HCT116 (cell line): ENCODE measurements around the gene METTL21C. TPM values are rescaled to one million over a fixed set of nuclear protein-coding genes. Genes with fewer than 3 reads are reported as not detected.

Experiments used
- ATAC-seq: fragments of 200-7000 bp; cut with Tn5 transposase; 2 replicates; pipeline ENCODE4 v1.9.1; 2020; ENCODE audit warnings: mild to moderate bottlenecking, moderate library complexity
- BruUV-seq: library from RNA; stranded (reverse); fragments of 400-500 nt; replicated peaks from 2 replicates; lab custom pipeline; 2021; lab: Mats Ljungman, UMichigan
- CTCF ChIA-PET: fragments of 300-600 bp; sonication (Branson Sonifier 250); formaldehyde crosslinking; loops from one replicate; lab custom pipeline; 2021; ENCODE audit warnings: antibody characterized with exemption; lab: Charles Lee
- POLR2A ChIA-PET: fragments of 300-600, 350-600 bp; sonication (Branson Sonifier 250); formaldehyde crosslinking; loops from one replicate; lab custom pipeline; 2021; ENCODE audit warnings: antibody characterized with exemption; lab: Charles Lee
- RAD21 ChIA-PET, 2 experiments: fragments of 300-600 bp; sonication (Branson Sonifier 250); formaldehyde crosslinking; loops; one replicate each; lab custom pipeline; 2023; ENCODE audit warnings: low total read pairs in 2 of 2; ENCODE audit not compliant: uncharacterized antibody in 2 of 2, unreplicated experiment in 2 of 2, low non-redundant PET in 1 of 2; lab: Charles Lee
- DNase-seq: peaks from one replicate; pipeline ENCODE4 v3.0.0-alpha.2; 2010; ENCODE audit warnings: low read depth, low spot score
- H2AFZ ChIP-seq: fragments of 200-600 bp; shearing (Covaris generic), sonication (generic); 2 replicates; pipeline ENCODE4 v1.6.1; 2017; ENCODE audit warnings: low read depth, mixed run types, mixed read lengths, antibody characterized with exemption, low read length; ENCODE audit not compliant: poor library complexity, severe bottlenecking
- H3K27ac ChIP-seq: 2 replicates; pipeline ENCODE4 v1.5.1; 2012; ENCODE audit warnings: low read depth, low read length
- H3K27me3 ChIP-seq: fragments of 200-600 bp; sonication (generic); 2 replicates; pipeline ENCODE4 v1.6.1; 2016; ENCODE audit warnings: mixed run types, low read length, mixed read lengths; ENCODE audit not compliant: insufficient read depth
- H3K36me3 ChIP-seq, 2 experiments: fragments of 200-500 bp in 1 of 2; fragments of 200-600 bp in 1 of 2; sonication (Bioruptor generic) in 1 of 2; sonication (generic) in 1 of 2; 2 replicates each; pipeline versions ENCODE4 v1.5.1 to v1.6.1; 2014 to 2016; ENCODE audit warnings: low read length in 2 of 2, inconsistent platforms in 1 of 2, mixed read lengths in 1 of 2, mixed run types in 1 of 2; ENCODE audit not compliant: insufficient read depth in 2 of 2, control insufficient read depth in 1 of 2
- H3K4me1 ChIP-seq, 2 experiments: fragments of 200-600 bp in 1 of 2; sonication (generic) in 1 of 2; 2 replicates each; pipeline versions ENCODE4 v1.5.1 to v1.6.1; 2012 to 2017; ENCODE audit warnings: low read length in 2 of 2, inconsistent platforms in 1 of 2, mild to moderate bottlenecking in 1 of 2, mixed read lengths in 1 of 2, mixed run types in 1 of 2, moderate library complexity in 1 of 2; ENCODE audit not compliant: insufficient read depth in 2 of 2, control insufficient read depth in 1 of 2
- H3K4me2 ChIP-seq: fragments of 200-600 bp; sonication (generic); 2 replicates; pipeline ENCODE4 v1.6.1; 2017; ENCODE audit warnings: mixed run types, low read length, mixed read lengths
- H3K4me3 ChIP-seq, 2 experiments: fragments of 200-600 bp in 1 of 2; sonication (generic) in 1 of 2; replicated peaks in 1 of 2; 2 replicates each; pipeline ENCODE4 v1.5.1; 2011 to 2016; ENCODE audit warnings: low read length in 2 of 2, control low read depth in 1 of 2, low read depth in 1 of 2, mild to moderate bottlenecking in 1 of 2, mixed read lengths in 1 of 2, mixed run types in 1 of 2
- H3K79me2 ChIP-seq: fragments of 200-600 bp; sonication (generic); 2 replicates; pipeline ENCODE4 v1.6.1; 2017; ENCODE audit warnings: mild to moderate bottlenecking, mixed run types, low read length, moderate library complexity, mixed read lengths; ENCODE audit not compliant: insufficient read depth
- H3K9ac ChIP-seq: fragments of 200-600 bp; sonication (generic); 2 replicates; pipeline ENCODE4 v1.6.1; 2016; ENCODE audit warnings: low read length, mixed read lengths
- H3K9me2 ChIP-seq: fragments of 200-600 bp; sonication (generic), shearing (Covaris generic); 2 replicates; pipeline ENCODE4 v1.6.1; 2017; ENCODE audit warnings: mixed run types, mild to moderate bottlenecking, moderate library complexity; ENCODE audit not compliant: insufficient read depth
- H3K9me3 ChIP-seq, 2 experiments: fragments of 200-500 bp in 1 of 2; fragments of 200-600 bp in 1 of 2; sonication (Bioruptor generic) in 1 of 2; sonication (generic) in 1 of 2; 2 replicates each; pipeline ENCODE4 v1.6.1; 2014 to 2017; ENCODE audit warnings: low read length in 2 of 2, mixed read lengths in 2 of 2, inconsistent platforms in 1 of 2, low read depth in 1 of 2, mild to moderate bottlenecking in 1 of 2, mixed run types in 1 of 2, moderate library complexity in 1 of 2; ENCODE audit not compliant: control insufficient read depth in 1 of 2, insufficient read depth in 1 of 2
- H4K20me1 ChIP-seq: fragments of 200-600 bp; sonication (generic), shearing (Covaris generic); 2 replicates; pipeline ENCODE4 v1.6.1; 2017; ENCODE audit warnings: mixed run types, mild to moderate bottlenecking, moderate library complexity; ENCODE audit not compliant: insufficient read depth
- EGR1 ChIP-seq: IDR thresholded peaks from 2 replicates; pipeline ENCODE4 v1.6.1; 2012; ENCODE audit warnings: low read depth
- ELF1 ChIP-seq: IDR thresholded peaks from 2 replicates; pipeline ENCODE4 v1.6.1; 2012; ENCODE audit warnings: low read depth, borderline replicate concordance
- EZH2 ChIP-seq: fragments of 200-600 bp; sonication (generic); IDR thresholded peaks from 2 replicates; pipeline ENCODE4 v1.6.1; 2017; ENCODE audit warnings: antibody characterized with exemption, mixed run types
- EZH2phosphoT487 ChIP-seq: fragments of 200-600 bp; IDR thresholded peaks from 2 replicates; pipeline ENCODE4 v1.6.1; 2018; ENCODE audit warnings: antibody characterized with exemption, borderline replicate concordance
- FOSL1 ChIP-seq: IDR thresholded peaks from 2 replicates; pipeline ENCODE4 v1.6.1; 2012; ENCODE audit warnings: low read depth
- POLR2AphosphoS5 ChIP-seq: IDR thresholded peaks from 2 replicates; pipeline ENCODE4 v1.6.1; 2011; ENCODE audit warnings: mild to moderate bottlenecking, low read depth, low read length, moderate library complexity
- SP1 ChIP-seq: IDR thresholded peaks from 2 replicates; pipeline ENCODE4 v1.6.1; 2012; ENCODE audit warnings: low read depth
- SRF ChIP-seq: IDR thresholded peaks from 2 replicates; pipeline ENCODE4 v1.6.1; 2012; ENCODE audit warnings: low read depth
- TCF7L2 ChIP-seq: IDR thresholded peaks from 2 replicates; pipeline ENCODE4 v1.7.0; 2011; ENCODE audit warnings: borderline replicate concordance, inconsistent platforms; ENCODE audit not compliant: insufficient read depth, insufficient read length; ENCODE audit errors: extremely low read depth
- ZFX ChIP-seq: fragments of 450-650 bp; IDR thresholded peaks from 2 replicates; pipeline ENCODE4 v1.6.1; 2017
- intact Hi-C: fragments of 100-400 bp; cut with micrococcal nuclease; formaldehyde crosslinking; loops from 2 replicates; pipeline ENCODE4 v1.10.0; 2022
- total RNA-seq: library from RNA; stranded (reverse); gene quantifications from one replicate; pipeline ENCODE4 v1.2.1, GENCODE V29; 2021; ENCODE audit not compliant: unreplicated experiment
- TF ChIP-seq, protein P1 (sequence below): IDR thresholded peaks from 2 replicates; pipeline ENCODE4 v1.6.1; 2012
- TF ChIP-seq, protein P2 (sequence below): IDR thresholded peaks from 2 replicates; pipeline ENCODE4 v1.6.1; 2011; ENCODE audit warnings: mild to moderate bottlenecking, low read length, moderate library complexity; ENCODE audit not compliant: insufficient replicate concordance; ENCODE audit errors: extremely low read depth
- TF ChIP-seq, protein P3 (sequence below): IDR thresholded peaks from 2 replicates; pipeline ENCODE4 v1.6.1; 2012

METTL21C gene
- total RNA-seq, 1 experiment from 2014 or later: not detected

DNA sequence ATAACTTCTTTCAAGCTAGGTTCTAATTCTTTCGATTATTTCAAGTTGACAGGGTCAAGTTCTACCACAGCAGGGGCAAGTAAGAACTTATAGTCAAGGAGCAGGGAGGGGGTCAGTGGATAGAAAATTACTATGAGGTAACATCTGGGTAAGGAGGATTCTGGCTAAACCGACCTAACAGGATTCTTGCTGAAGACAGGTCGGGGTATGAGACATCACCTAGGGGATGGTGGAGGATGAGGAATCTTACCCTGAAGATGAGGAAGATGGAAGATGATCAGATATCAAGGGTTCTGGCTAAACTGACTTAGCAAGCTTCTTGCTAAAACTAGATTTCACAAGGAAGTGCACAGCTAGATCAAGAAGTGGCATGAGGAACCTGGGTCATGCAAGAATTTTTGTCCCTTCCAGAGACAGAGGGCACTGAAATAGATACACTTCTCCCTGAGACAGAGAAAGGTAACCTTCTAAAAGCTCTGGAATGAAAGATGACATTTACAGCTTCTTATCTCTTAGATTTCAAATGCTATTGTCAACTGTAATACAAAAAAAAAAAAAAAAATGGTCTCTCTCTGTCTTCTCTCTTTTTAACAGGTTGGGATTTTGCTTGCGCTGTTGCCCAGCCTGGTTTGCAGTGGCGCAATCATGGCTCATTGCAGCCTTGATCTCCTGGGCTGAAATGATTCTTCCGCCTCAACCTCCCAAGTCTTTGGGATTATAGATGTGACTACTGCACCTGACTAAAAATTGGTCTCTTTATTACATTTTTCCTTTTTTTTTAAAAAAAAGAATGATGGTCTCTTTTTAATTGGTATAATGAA lies 9.6 kb upstream of the METTL21C start:
- POLR2A ChIA-PET: no interaction called here
- Histone ChIP-seq H3K4me1 (peaks cover 18 to 19% of the 10 kb centered on the region in 2 experiments), H3K9ac (no peak overlapping the region), H3K9me3 (no peaks in the 10 kb centered on the region), H3K4me3 (no peak overlapping the region), H3K9me2 (no peaks in the 10 kb centered on the region), H3K27me3 (no peaks in the 10 kb centered on the region), H3K4me2 (no peak overlapping the region), H3K36me3 (no peaks in the 10 kb centered on the region), H3K27ac (no peak overlapping the region), H4K20me1 (no peaks in the 10 kb centered on the region), H3K79me2 (no peaks in the 10 kb centered on the region), H2AFZ (no peak overlapping the region)
- ATAC-seq (no peak), DNase-seq (no peak)
- TF ChIP-seq SP1 (no peak), EZH2 (no peak), ELF1 (no peak), EZH2phosphoT487 (no peak), POLR2AphosphoS5 (no peak), EGR1 (no peak)
- TF ChIP-seq, protein P1, sequence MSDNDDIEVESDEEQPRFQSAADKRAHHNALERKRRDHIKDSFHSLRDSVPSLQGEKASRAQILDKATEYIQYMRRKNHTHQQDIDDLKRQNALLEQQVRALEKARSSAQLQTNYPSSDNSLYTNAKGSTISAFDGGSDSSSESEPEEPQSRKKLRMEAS: no peak
- CTCF ChIA-PET: no interaction called here
- intact Hi-C loops: no loop called here
- RAD21 ChIA-PET: interaction anchor here in 1 of 2 experiments (1.0 kb wide), 1 partner anchor 21 kb away, joined by 3 read pairs; no protein-coding TSS in a partner anchor
- BruUV-seq: no TSS peak

DNA sequence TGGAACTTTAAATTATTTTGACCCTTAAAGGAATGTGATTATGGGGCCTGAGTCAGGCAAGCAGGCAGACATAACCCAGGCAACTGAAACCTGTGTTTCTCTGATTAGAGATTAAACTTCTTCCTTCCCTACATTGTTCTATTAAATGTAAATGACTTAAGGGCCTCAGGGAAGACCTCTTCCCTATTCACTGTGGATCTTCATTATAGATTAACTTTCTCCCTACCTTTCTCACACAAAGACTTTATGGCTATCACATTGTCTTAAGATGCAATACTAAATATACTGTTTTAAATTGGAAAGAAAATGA lies 8.8 kb upstream of the METTL21C start:
- Histone ChIP-seq H3K9me3 (no peaks in the 10 kb centered on the region; a peak in 2 of 4 replicates), H3K36me3 (no peaks in the 10 kb centered on the region), H3K27me3 (no peaks in the 10 kb centered on the region), H3K4me1 (peaks cover 18 to 19% of the 10 kb centered on the region in 2 experiments), H4K20me1 (no peaks in the 10 kb centered on the region), H3K79me2 (no peaks in the 10 kb centered on the region), H3K9me2 (no peaks in the 10 kb centered on the region), H3K4me3 (no peak overlapping the region), H3K27ac (no peak overlapping the region), H3K4me2 (no peak overlapping the region), H3K9ac (no peak overlapping the region), H2AFZ (no peak overlapping the region)
- ChIA-PET CTCF (no interaction called here), POLR2A (no interaction called here), RAD21 (no interaction called here)
- DNase-seq: no peak
- no TSS peak for BruUV-seq
- ATAC-seq: no peak
- intact Hi-C loops: no loop called here
- TF ChIP-seq ZFX (no peak), SP1 (no peak), FOSL1 (no peak), ELF1 (no peak), TCF7L2 (no peak), EZH2phosphoT487 (no peak), SRF (no peak), EZH2 (no peak)
- TF ChIP-seq, protein P2, sequence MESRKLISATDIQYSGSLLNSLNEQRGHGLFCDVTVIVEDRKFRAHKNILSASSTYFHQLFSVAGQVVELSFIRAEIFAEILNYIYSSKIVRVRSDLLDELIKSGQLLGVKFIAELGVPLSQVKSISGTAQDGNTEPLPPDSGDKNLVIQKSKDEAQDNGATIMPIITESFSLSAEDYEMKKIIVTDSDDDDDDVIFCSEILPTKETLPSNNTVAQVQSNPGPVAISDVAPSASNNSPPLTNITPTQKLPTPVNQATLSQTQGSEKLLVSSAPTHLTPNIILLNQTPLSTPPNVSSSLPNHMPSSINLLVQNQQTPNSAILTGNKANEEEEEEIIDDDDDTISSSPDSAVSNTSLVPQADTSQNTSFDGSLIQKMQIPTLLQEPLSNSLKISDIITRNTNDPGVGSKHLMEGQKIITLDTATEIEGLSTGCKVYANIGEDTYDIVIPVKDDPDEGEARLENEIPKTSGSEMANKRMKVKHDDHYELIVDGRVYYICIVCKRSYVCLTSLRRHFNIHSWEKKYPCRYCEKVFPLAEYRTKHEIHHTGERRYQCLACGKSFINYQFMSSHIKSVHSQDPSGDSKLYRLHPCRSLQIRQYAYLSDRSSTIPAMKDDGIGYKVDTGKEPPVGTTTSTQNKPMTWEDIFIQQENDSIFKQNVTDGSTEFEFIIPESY: no peak
- TF ChIP-seq, protein P3, sequence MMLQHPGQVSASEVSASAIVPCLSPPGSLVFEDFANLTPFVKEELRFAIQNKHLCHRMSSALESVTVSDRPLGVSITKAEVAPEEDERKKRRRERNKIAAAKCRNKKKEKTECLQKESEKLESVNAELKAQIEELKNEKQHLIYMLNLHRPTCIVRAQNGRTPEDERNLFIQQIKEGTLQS: no peak
